ENCODE data around the gene GRIK3.
"Not testable (repeated sequence)": the region's sequence is repeated elsewhere in the genome, so short reads cannot be mapped to it uniquely, and the experiment has no call there.

The GRIK3 gene

GRCh38 chr1:36900128-36900527, 134.2 kb downstream of the GRIK3 start:
- DNase-seq: no peak

- DNase-seq: not testable (repeated sequence)
Measured at GRCh38 chr1:36897813-36898212, 136.5 kb downstream of the GRIK3 start.

GRCh38 chr1:36894824-36895223, 139.5 kb downstream of the GRIK3 start:
- DNase-seq: no peak

- no peak for DNase-seq
Measured at GRCh38 chr1:36890776-36891175, 143.5 kb downstream of the GRIK3 start.

- DNase-seq: no peak
Measured at GRCh38 chr1:36889478-36890226, 144.7 kb downstream of the GRIK3 start.

- no peak for DNase-seq
Measured at GRCh38 chr1:36888811-36889477, 145.4 kb downstream of the GRIK3 start.

GRCh38 chr1:36885540-36886357, 148.6 kb downstream of the GRIK3 start:
- no peak for DNase-seq

GRCh38 chr1:36884801-36885200, 149.5 kb downstream of the GRIK3 start:
- no peak for DNase-seq

- no peak for DNase-seq
Measured at GRCh38 chr1:36884029-36884701, 150.2 kb downstream of the GRIK3 start.

- DNase-seq: no peak
Measured at GRCh38 chr1:36883315-36883949, 150.9 kb downstream of the GRIK3 start.

- DNase-seq: no peak
Measured at GRCh38 chr1:36882536-36883285, 151.6 kb downstream of the GRIK3 start.

- DNase-seq: no peak
Measured at GRCh38 chr1:36881541-36881940, 152.8 kb downstream of the GRIK3 start.

- DNase-seq: no peak
Measured at GRCh38 chr1:36881068-36881405, 153.3 kb downstream of the GRIK3 start.

GRCh38 chr1:36880155-36881067, 153.9 kb downstream of the GRIK3 start:
- DNase-seq: no peak

- DNase-seq: no peak
Measured at GRCh38 chr1:36879613-36880012, 154.7 kb downstream of the GRIK3 start.

GRCh38 chr1:36876990-36877389, 157.3 kb downstream of the GRIK3 start:
- no peak for DNase-seq

GRCh38 chr1:36874271-36875060, 159.8 kb downstream of the GRIK3 start:
- DNase-seq: no peak

- DNase-seq: no peak
Measured at GRCh38 chr1:36872858-36873257, 161.5 kb downstream of the GRIK3 start.

- no peak for DNase-seq
Measured at GRCh38 chr1:36872126-36872754, 162.1 kb downstream of the GRIK3 start.
